ENCODE data around the gene ZNF189.

DNA sequence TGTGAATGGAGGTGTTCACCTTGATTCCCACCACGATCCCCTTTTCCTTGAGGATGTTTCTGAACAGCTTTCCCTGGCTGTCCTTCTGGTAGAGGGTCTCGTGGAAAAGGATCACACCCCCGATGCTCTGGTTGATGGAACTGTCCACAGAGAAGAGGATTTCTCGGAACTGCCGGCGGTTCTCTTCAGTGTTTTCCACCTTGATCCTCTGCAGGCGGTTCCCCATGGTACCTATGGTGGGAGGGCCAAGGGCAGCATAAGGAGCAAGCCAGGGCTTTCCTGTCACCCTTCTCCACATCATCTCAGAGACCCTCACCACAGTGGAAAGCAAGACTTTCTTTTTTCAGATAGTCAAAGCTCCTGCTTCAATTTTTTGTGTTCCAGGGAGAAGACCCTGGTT lies 31.1 kb downstream of the ZNF189 start:
- TF ChIP-seq POLR2A (IDR thresholded peaks at IDR 0.05) (no peak), POLR2AphosphoS5 (IDR thresholded peaks at IDR 0.05) (no peak)

Measured in breast epithelium (tissue), 3 donors.